Measurements from ENCODE around the gene PPM1B. TPM values are rescaled to one million over a fixed set of nuclear protein-coding genes. Genes with fewer than 3 reads are reported as not detected.
"Not testable (repeated sequence)": the region's sequence is repeated elsewhere in the genome, so short reads cannot be mapped to it uniquely, and the experiment has no call there.

PPM1B gene
- total RNA-seq, 1 donor from 2014 or later: 33.6 TPM

DNA sequence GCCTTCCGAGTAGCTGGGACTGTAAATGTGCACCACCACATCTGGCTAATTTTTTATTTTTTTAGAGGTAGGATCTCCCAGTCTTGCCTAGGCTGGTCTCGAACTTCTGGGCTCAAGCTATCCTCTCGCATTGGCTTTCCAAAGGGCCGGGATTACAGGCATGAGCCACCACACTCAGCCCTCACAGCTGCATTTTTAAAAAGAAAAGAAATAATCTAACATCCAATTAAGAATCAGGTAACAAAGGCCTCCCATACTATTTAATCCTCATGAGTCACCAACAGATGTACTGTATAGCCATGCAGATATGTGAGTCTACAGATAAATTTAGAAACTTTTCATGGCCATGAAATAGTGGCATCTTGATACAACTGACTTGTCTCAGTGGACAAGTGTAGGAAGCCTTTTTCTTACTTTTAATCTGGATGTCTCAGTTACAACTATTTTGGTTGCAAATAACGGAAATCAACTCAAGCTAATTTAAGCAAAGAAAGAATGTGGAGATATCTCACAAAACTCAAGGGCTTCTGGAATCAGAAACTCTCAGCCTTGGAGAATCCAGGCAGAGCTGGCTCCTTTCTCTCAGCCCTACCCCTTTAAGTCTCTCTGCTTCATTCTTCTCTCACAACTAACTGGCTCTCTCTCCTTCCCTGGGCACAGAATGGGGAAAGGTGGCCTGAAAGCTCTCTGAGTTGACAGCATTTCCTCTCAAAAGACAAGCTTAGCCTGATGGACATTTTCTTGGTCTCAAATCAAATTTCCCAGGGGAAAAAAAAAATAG is 12.8 kb upstream of the PPM1B start:
- ATAC-seq: no peak
- no peak for DNase-seq (ENCODE audit: low spot score)

DNA sequence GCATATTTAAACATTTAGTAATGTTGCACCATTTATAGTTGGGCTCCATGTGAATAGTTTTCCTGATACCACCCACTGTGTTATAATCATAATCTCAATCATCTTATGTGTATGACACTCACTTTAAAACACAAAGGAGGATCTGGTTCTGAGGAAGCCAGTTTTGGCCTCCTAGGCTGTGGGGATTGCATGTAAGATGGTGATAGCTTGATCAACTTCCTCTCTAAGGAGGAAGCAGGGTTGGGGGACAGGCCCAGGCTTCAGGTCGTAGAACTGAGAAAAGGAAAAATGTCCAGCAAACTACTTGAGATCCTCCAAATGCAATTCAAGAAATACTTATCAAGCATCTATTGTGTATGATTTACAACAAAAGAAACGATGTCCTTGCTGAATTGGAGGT is 4.9 kb upstream of the PPM1B start:
- DNase-seq (ENCODE audit: low spot score): no peak
- ATAC-seq: no peak

DNA sequence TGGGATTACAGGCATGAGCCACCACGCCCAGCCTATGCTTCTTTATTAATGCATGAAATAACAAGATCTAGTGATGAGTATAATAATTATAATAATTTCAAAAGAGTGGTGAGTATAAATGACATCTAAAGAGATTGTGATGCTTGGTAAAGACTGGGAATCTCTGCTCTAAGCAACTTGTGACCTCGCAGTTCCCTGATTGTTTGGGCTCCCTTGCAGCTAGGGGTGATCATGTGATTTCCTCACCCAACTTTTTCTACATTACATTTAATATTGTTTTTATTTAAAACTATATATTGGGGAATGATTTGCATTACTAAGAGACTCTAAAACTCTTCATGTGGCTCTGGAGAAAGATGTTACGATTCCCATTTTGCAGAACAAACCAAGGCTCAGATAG is 4.1 kb upstream of the PPM1B start:
- DNase-seq (ENCODE audit: low spot score) (no peak), ATAC-seq (no peak)

DNA sequence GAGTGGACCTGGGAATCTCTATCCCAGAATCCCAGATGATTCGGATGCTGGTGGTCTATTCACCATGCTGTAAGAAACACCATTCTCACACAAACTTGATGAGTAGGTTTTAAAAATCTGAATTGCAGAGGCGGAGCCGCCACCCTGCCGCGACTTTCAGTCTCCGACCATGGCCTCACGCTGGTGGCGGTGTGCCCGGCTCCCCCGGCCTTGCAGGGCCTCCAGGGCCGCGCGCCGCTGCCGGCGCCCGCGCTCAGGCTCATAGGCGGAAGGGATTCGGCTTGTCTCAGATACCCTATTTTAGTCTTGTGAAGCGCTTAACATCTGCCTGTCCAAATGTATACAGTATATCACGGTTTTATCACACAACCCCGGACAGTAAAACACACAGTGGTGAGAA is 2.6 kb upstream of the PPM1B start:
- no peak for DNase-seq (ENCODE audit: low spot score)
- ATAC-seq: no peak

DNA sequence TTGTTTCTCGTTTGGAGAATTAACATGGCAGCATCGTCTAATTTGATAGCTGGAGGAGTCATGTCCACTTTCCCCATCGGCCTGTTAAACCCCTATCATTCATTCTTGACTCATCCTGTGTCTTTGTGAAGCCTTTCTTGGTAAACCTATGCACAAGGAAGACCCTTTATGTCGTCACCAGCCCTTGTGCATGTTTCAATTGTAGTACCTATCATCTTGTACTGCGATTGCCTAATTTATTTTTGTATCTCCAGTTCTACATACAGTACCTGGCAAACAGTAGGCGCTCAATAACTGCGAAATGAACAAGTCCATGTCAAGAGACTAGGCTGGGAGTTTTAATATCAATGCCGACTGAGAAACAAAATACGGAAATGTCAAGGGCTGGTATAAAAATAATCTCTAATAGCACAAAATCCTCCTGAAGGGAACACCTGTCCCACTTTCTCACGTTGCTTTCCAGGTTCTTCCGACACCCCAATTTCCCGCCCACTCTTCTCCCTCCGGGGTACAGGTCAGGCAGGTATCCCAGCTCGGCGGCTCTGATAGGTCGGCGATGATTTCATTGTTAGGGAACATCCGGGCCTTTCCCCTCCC is 1.3 kb upstream of the PPM1B start:
- DNase-seq (ENCODE audit: low spot score): no peak
- ATAC-seq: no peak

DNA sequence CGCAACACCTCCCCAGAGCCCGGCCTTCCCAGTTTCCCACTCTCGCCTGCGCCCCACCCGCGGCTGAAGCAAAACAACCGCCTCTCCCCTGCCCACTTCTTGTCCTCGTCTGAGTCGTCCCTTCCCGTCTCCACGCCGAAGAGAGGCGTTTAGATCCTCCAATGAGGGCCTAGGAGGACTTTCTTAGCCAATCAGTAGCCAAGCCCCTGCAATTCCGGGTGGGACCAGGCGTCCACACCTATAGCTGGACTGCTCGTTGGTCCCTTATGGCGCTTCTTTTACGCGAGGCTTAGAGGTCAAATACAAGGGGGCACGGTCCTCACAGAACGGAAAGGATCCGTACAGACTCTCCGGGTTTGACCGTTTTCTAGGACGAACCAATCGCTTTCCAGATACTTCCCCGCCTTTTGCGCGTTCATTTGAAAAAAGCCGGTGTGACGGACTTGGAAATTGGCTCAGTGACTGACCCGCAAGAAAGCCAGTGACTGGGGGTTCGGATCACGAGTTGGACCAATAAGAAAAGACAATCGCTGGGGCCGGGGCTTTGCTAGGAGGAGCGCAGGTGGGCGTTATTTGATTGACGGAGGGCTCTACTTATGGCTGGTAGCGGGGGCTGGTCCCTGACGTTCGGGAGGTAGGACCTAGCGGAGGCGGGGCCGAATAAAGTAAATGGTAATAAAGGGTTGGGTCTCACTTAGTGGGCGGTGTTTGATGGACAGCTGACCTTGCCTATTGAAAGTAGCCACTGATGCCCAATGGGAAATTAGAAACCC is 581 bp upstream of the PPM1B start:
- ATAC-seq: peak; percentile 81

DNA sequence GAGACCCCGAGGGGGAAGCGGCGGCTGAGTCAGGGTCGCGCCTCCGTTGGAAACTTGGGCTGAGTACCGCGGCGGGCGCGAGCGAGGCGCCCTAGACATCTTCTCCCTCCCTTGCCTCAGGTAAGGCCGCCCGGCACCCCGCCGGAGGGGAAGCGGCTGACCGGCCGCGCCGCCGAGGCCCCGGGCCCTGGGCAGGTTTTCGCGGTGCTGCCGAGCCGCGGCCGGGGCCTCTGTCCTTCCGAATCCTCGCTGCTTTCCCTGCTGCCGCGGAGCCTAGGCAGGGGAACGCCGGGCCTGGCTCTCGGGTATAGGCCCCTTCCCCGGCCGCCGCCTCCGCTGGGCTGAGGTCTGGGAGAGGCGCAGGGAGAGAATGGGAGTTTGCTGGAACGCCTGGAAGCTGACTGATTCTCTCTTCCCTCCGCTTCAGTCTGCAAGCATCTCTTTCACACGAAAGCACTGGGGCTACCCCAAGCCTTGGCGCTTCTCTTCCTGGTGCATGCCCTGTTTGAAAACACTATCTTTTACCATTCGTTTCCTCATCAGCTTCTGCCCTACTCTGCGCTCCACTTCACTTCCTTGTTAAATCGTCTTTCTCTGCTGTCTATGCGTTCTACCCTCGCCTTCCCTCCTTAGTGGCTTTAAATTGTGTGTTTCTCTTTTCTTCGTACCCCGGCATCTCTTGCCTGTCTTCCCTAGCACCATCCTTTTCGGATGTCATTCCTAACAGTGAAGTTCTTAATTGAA is 652 bp downstream of the PPM1B start:
- ATAC-seq (peak; percentile 3), DNase-seq (ENCODE audit: low spot score) (peak; percentile 62)

More for the DNA sequence above, 581 bp upstream of the PPM1B start:
- peak; percentile 100 for DNase-seq (ENCODE audit: low spot score)

DNA sequence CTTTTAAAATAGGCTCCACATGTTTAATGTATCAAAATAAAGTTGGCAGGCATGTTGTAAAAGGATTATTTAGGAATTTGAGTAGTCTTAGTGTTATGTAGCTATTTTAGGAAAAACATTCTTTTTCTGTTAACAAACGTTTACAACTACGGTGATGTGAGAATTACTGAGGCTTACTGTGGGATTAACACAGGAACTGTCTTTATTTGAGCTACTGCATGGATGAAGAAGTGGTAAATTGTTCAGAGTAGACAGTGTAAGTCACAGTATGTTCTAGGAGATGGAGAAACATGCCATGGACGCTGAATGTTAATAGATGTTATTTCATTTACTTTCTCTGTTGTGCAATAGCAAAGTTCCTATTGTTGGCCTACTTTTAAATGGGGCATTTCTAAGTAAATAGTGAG is 1.6 kb downstream of the PPM1B start:
- ATAC-seq: no peak
- DNase-seq (ENCODE audit: low spot score): no peak

DNA sequence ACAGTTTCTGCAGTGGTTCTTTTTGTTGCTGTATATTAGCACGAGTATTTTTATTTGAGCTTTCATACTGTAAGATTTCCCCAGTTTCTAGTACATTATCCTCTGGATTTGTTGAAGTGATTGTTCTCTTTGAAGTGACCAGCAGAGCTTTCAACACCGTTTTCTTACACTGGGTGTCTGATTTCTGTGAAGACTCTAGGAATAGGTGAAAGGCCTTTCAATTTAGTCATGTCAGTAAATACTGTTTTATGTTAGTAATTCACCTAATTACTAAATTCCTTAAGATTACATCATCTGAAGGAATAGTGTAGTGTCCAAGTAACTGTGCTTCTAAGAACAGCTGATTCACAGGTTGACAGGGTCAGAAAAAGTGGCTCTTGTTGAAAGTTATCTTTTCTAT is 2.3 kb downstream of the PPM1B start:
- ATAC-seq (no peak), DNase-seq (ENCODE audit: low spot score) (no peak)

DNA sequence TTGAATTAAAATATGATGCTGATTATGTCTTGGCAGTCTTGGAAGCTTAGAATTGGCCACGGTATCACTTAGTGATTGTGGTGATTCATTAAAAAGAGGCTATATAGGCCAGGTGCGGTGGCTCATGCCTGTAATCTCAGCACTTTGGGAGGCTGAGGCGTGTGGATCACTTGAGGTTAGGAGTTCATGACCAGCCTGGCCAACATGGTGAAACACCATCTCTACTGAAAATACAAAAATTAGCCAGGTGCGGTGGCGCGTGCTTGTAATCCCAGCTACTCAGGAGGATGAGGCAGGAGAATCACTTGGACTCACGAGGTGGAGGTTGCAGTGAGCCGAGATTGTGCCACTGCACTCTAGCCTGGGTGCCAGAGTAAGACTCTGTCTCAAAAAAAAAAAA is 2.8 kb downstream of the PPM1B start:
- not testable (repeated sequence) for ATAC-seq; DNase-seq (ENCODE audit: low spot score)

DNA sequence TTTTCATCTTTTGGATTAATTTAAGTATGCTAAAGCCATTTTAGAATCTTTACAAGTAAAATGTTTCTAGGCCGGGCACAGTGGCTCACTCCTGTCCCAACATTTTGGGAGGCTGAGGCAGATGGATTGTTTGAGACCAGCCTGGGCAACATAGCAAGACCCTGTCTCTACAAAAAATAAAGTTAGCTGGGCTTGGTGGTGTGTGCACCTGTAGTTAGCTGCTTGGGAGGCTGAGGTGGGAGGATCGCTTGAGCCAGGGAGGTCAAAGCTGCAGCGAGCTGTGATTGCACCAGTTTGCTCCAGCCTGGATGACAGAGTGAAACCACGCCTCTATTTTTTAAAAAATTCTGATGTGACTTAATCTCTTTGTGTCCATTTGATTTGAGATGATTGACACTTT is 3.9 kb downstream of the PPM1B start:
- DNase-seq (ENCODE audit: low spot score): no peak
- no peak for ATAC-seq

DNA sequence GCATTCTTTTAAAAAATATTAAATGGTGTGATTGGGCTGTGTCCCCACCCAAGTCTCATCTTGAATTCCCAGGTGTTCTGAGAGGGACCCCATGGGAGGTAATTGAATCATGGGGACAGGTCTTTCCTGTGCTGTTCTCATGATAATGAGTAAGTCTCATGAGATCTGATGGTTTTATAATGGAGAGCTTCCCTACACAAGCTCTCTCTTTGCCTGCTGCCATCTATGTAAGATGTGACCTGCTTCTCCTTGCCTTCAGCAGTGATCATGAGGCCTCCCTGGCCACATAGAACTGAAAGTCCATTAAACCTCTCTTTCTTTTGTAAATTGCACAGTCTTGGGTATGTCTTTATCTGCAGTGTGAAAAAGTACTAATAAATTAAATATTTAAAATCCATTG is 10.3 kb downstream of the PPM1B start:
- DNase-seq (ENCODE audit: low spot score): no peak
- no peak for ATAC-seq

DNA sequence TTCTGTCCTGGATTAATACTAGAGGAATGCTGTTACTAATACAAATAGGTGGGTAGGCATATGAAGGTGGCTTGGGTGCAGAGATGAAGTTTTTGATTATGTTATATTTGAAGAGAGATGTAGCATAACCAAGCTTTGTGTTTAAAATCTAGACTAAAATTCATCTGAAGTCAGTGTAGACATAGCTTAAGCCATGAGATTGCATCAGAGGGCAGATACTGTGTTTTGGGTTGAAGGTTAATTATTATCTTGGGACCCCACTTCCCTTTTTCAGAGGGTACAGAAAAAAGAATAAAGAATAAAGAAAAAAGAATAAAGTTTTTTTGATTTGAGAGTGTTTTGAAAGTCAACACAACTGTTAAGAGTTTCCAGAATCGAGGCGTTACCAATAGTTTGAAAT is 13.0 kb downstream of the PPM1B start:
- DNase-seq (ENCODE audit: low spot score) (no peak), ATAC-seq (peak; percentile 40)

DNA sequence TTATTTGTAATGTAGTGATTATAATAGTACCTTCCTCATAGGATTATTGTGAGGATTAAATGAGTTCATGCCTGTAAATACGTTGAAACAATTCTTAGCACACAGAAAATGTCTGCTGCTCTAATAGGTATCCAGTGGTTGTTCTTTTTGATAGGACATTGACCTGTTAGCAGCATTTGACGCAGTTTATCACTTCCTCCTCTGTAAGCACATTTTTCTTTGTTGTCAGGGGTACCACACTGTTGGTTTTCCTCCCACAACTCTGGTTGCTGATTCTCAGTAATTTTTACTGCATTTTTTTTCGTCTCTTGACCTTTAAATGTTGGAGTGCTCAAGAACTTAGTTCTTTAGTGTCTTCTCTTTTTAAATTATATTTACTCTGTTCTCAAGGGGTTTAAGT is 15.4 kb downstream of the PPM1B start:
- no peak for DNase-seq (ENCODE audit: low spot score)
- peak; percentile 29 for ATAC-seq

DNA sequence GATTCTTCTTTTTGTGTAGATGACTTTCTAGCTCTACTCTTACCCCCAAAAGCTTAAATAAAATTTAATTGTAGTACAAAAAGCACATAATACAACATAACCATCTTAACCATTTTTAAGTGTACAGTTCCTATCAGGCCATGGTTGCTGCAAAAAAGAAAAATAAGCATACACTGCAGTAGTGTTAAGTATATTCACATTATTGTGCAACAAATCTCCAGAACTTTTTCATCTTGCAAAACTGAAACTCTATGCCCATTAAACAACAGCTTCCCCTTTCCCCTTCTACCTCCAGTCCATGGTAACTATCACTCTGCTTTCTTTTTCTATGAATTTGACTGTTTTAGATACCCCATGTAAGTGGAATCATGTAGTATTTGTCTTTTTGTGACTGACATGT is 18.1 kb downstream of the PPM1B start:
- DNase-seq (ENCODE audit: low spot score): no peak
- peak; percentile 35 for ATAC-seq

DNA sequence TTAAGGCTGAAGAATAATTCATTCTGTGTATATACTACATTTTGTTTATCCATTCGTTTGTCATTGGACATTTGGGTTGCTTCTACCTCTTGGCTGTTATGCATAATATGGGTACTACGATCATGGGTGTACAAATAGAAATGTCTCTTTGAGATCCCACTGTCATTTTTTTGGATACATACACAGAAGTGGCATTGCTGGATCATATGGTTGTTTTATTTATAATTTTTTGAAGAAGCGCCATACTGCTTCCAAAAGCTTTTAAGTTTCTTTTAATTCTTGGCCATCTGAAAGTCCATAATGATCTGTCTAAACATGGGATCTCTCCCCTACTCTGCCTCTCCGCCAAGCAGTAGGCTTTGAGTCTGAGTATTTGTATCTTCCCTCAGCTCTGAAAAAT is 18.6 kb downstream of the PPM1B start:
- ATAC-seq (no peak), DNase-seq (ENCODE audit: low spot score) (no peak)

DNA sequence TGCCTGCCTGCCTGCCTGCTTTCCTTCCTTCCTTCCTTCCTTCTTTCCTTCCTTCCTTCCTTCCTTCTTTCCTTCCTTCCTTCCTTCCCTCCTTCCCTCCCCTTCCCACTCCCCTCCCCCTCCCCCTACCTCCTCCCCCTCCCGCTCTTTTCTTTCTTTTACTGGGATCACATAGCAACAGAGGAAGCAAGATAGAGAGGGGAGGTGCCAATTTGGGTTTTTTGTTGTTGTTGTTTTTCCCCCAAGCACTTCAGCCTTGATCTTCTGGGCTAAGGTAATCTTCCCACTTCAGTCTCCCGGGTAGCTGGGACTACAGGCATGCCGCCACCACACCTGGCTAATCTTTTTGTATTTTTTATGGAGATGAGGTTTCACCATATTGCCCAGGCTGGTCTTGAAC is 20.0 kb downstream of the PPM1B start:
- ATAC-seq (no peak), DNase-seq (ENCODE audit: low spot score) (no peak)

DNA sequence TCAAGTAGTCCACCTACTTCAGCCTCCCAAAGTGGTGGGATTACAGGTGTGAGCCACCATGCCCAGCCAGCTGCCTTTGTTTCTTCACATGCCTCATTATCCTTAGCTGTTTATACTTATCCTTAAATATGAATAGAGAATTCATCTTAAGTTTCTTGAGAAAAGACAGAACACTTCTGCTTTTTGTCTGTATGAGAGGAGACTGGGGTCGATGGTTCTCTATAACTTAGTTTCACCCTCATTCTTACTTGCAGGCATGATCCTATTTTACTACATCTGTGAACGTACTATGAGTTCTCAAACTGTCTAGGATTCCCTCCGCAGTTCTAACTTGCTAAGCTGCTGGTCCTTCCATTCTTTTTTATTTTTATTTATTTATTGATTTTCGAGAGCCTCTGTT is 20.4 kb downstream of the PPM1B start:
- DNase-seq (ENCODE audit: low spot score): no peak
- ATAC-seq: no peak

DNA sequence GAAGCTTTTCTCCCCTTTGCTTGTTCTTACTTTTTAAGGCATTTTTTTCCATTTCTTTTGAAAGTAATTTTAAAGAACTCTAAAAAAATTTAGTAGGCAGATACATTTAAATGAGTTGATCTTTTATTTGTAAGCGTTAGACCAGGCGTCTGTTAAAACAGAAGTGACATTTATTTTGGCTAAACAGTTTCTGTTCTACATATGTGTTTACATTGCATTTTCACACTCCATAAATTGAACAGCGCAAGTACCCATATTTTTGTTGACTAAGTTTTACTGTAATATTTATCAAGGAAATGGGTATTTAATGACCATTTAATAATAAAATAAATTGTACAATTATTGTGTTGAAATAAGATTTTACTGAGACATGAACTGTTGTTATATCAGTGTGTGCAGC is 21.9 kb downstream of the PPM1B start:
- ATAC-seq (no peak), DNase-seq (ENCODE audit: low spot score) (no peak)

DNA sequence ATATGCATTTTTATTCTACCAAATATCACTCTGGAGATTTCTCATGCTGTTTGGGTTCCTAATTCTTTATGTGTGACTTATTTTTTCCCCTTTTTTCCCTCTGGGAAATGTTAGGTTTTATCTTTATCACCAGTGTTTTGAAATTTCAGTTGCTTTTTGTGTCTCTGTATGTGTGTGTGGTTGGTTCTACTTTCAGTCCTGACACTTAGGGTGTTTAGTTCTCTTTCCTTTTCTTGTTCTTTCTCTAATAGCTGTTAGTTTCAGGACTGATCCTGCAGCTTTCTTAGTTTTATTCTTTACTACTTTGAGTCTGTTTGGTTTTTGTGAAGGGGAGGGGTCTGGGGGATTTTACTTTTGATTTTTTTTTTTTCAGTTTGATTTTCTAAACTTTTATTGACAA is 23.1 kb downstream of the PPM1B start:
- ATAC-seq (no peak), DNase-seq (ENCODE audit: low spot score) (no peak)

DNA sequence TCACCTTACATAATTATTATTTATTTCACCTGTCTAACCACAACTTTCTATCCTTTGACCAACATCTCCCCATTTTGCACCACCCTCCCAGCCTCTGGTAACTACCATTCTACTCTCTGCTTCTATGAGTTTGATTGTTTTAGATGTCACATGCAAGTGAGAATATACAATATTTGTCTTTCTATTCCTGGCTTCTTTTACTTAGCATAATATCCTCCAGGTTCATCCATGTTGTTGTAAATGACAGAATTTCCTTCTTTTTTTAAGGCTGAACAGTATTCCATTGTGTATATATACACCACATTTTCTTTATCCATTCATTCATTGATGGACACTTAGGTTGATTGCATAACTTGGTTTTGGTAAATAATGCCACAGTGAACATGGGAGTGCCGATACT is 24.0 kb downstream of the PPM1B start:
- ATAC-seq: peak; percentile 61

More for the DNA sequence above, 24.0 kb downstream of the PPM1B start:
- no peak for DNase-seq (ENCODE audit: low spot score)
